ENCODE data around the gene SNRK.

Gene SNRK

DNA sequence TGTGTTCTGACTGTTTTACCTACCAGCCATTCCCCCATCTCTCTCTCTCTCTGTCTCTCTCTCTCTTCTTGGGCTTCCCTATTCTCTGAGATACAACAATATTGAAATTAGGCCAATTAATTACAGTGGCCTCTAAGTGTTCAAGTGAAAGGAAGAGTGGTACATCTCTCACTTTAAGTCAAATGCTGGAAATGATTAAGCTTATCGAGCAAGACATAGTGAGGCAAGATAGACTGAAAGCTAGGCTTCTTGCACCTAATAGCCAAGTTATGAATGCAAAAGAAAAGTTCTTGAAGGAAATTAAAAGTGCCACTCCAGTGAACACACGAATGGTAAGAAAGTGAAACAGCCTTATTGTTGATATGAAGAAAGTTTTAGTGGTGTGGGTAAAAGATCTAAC lies 21.3 kb downstream of the SNRK start:
- peaks cover 57% of the 10 kb centered on the region for H3K36me3 ChIP-seq (ENCODE audit: insufficient read depth, low read length)
- no peaks in the 10 kb centered on the region for H3K27me3 ChIP-seq (ENCODE audit: insufficient read depth, low read length, poor library complexity)

DNA sequence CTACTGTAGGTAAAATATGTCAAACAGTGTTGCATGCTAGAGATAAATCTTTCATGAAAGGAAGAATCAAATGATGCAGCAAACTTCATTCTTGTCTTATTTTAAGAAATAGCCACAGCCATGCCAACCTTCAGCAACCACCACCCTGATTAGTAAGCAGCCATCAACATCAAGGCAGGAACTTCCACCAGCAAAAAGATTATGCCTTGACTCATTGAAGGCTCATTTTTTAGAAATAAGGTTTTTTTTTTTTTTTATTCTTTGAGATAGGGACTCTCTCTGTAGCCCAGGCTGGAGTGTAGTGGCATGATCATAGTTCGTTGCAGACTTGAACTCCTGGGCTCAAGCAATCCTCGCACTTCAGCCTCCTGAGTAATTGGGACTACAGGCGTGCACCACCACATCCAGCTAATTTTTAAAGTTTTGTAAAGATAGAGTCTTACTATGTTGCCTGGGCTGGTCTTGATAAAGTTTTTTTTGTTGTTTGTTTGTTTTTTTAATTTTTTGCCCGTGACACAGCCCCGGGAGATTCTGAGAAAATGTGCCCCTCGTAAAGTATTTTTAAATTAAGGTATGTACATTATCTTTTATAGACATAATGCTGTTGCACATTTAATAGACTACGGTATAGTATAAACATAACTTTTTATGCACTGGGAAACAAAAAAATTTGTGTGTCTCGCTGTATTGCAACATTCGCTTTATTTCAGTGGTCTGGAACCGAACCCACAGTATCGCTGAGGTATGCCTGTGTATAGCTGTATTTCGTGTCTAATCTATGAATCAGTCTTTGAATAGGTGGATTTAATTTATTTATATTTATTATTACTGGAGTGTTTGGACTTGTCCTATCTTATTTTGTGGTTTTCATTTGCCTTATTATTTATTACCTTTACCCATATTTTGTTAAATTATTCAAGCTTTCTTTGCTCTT lies 23.3 kb downstream of the SNRK start:
- DNase-seq = no peak
- TF ChIP-seq EZH2 (IDR thresholded peaks at IDR 0.05; ENCODE audit: borderline replicate concordance, low read depth, low read length, severe bottlenecking) = no peak
- TF ChIP-seq, protein P1, sequence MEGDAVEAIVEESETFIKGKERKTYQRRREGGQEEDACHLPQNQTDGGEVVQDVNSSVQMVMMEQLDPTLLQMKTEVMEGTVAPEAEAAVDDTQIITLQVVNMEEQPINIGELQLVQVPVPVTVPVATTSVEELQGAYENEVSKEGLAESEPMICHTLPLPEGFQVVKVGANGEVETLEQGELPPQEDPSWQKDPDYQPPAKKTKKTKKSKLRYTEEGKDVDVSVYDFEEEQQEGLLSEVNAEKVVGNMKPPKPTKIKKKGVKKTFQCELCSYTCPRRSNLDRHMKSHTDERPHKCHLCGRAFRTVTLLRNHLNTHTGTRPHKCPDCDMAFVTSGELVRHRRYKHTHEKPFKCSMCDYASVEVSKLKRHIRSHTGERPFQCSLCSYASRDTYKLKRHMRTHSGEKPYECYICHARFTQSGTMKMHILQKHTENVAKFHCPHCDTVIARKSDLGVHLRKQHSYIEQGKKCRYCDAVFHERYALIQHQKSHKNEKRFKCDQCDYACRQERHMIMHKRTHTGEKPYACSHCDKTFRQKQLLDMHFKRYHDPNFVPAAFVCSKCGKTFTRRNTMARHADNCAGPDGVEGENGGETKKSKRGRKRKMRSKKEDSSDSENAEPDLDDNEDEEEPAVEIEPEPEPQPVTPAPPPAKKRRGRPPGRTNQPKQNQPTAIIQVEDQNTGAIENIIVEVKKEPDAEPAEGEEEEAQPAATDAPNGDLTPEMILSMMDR (IDR thresholded peaks at IDR 0.05; ENCODE audit: borderline replicate concordance, extremely low read depth, low read length, poor library complexity, severe bottlenecking) = no peak

More for the DNA sequence above, 21.3 kb downstream of the SNRK start:
- Histone ChIP-seq H3K79me2 (ENCODE audit: insufficient read depth, low read length) (peaks cover 68% of the 10 kb centered on the region), H3K9me3 (ENCODE audit: insufficient read depth, low read length, severe bottlenecking) (no peaks in the 10 kb centered on the region), H3K4me3 (ENCODE audit: low read depth in 1 of 2, low read length in 2 of 2) (no peak overlapping the region), H3K4me2 (ENCODE audit: insufficient read depth, low read length) (no peak overlapping the region), H3K27ac (ENCODE audit: low read length) (no peak overlapping the region), H4K20me1 (ENCODE audit: insufficient read depth, low read length) (no peaks in the 10 kb centered on the region; the same call in 1 of the 2 replicates), H2AFZ (ENCODE audit: low read depth, low read length) (no peak overlapping the region), H3K4me1 (ENCODE audit: insufficient read depth, low read length) (peaks cover 2% of the 10 kb centered on the region), H3K9ac (ENCODE audit: low read depth, low read length) (no peak overlapping the region)
- ATAC-seq (ENCODE audit: insufficient read depth, low read depth) = no peak
- DNase-seq = no peak
- no peak for TF ChIP-seq EZH2 (IDR thresholded peaks at IDR 0.05; ENCODE audit: borderline replicate concordance, low read depth, low read length, severe bottlenecking)
- TF ChIP-seq, protein P1 (IDR thresholded peaks at IDR 0.05; ENCODE audit: borderline replicate concordance, extremely low read depth, low read length, poor library complexity, severe bottlenecking) = no peak

DNA sequence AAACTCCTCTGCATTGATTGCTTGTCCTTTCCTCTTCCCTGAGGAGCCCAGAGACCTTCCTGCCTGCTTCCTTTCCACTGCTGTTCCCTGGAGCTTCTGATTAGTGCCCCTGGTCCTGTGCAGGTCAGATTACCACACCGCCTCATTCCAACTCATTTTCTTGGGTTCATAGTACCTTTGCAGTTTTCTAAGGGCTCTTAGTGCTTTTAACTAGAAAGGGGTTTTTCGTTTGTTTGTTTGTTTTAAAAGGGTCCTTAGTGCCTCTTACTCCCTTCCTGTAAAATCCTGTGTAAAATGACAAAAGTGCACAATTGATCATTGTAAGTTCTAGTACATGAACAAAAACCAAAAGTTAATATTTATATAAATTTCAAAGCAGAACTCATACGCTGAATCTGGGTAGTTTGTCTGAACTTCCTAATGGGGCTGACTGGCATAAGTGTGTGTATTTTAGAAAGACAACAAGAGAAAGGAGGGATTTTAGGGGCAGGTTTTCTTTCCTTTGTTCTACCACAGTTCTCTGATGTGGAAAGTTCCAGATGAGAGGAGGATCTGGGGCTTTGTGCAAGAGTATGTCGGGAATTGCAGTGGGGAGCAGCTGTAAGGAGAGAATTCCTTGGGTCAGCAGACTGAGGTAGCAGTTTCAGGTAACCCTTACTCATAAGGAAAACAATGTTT lies 30.6 kb downstream of the SNRK start:
- H3K36me3 ChIP-seq (ENCODE audit: insufficient read depth, low read length) = no peaks in the 10 kb centered on the region; the same call in none of the 2 replicates

More for the DNA sequence above, 23.3 kb downstream of the SNRK start:
- Histone ChIP-seq H3K4me1 (ENCODE audit: insufficient read depth, low read length) (no peaks in the 10 kb centered on the region), H3K9me3 (ENCODE audit: insufficient read depth, low read length, severe bottlenecking) (no peaks in the 10 kb centered on the region), H3K4me2 (ENCODE audit: insufficient read depth, low read length) (no peak overlapping the region), H2AFZ (ENCODE audit: low read depth, low read length) (no peak overlapping the region), H3K27me3 (ENCODE audit: insufficient read depth, low read length, poor library complexity) (no peaks in the 10 kb centered on the region), H3K4me3 (ENCODE audit: low read depth in 1 of 2, low read length in 2 of 2) (no peak overlapping the region), H3K36me3 (ENCODE audit: insufficient read depth, low read length) (peaks cover 39% of the 10 kb centered on the region), H3K79me2 (ENCODE audit: insufficient read depth, low read length) (peaks cover 64% of the 10 kb centered on the region), H3K27ac (ENCODE audit: low read length) (no peak overlapping the region), H4K20me1 (ENCODE audit: insufficient read depth, low read length) (no peaks in the 10 kb centered on the region; the same call in 1 of the 2 replicates), H3K9ac (ENCODE audit: low read depth, low read length) (no peak overlapping the region)
- ATAC-seq (ENCODE audit: insufficient read depth, low read depth) = no peak

More for the DNA sequence above, 30.6 kb downstream of the SNRK start:
- no peak overlapping the region for H3K4me3 ChIP-seq (ENCODE audit: low read depth in 1 of 2, low read length in 2 of 2)
- DNase-seq (no peak), ATAC-seq (ENCODE audit: insufficient read depth, low read depth) (no peak)
- no peak overlapping the region for H3K4me2 ChIP-seq (ENCODE audit: insufficient read depth, low read length)
- H3K27me3 ChIP-seq (ENCODE audit: insufficient read depth, low read length, poor library complexity) = no peaks in the 10 kb centered on the region
- H3K79me2 ChIP-seq (ENCODE audit: insufficient read depth, low read length) = peaks cover 78% of the 10 kb centered on the region
- no peaks in the 10 kb centered on the region for H3K4me1 ChIP-seq (ENCODE audit: insufficient read depth, low read length)
- no peak overlapping the region for H3K9ac ChIP-seq (ENCODE audit: low read depth, low read length)
- no peak overlapping the region for H2AFZ ChIP-seq (ENCODE audit: low read depth, low read length)
- peaks cover 8% of the 10 kb centered on the region; the same call in 1 of the 2 replicates for H4K20me1 ChIP-seq (ENCODE audit: insufficient read depth, low read length)
- TF ChIP-seq, protein P1 (IDR thresholded peaks at IDR 0.05; ENCODE audit: borderline replicate concordance, extremely low read depth, low read length, poor library complexity, severe bottlenecking) = no peak
- TF ChIP-seq EZH2 (IDR thresholded peaks at IDR 0.05; ENCODE audit: borderline replicate concordance, low read depth, low read length, severe bottlenecking) = no peak
- no peaks in the 10 kb centered on the region for H3K9me3 ChIP-seq (ENCODE audit: insufficient read depth, low read length, severe bottlenecking)
- no peak overlapping the region for H3K27ac ChIP-seq (ENCODE audit: low read length)

Data from DND-41 (cell line).